ENCODE measurements around the gene KLHL29.

Gene KLHL29

DNA sequence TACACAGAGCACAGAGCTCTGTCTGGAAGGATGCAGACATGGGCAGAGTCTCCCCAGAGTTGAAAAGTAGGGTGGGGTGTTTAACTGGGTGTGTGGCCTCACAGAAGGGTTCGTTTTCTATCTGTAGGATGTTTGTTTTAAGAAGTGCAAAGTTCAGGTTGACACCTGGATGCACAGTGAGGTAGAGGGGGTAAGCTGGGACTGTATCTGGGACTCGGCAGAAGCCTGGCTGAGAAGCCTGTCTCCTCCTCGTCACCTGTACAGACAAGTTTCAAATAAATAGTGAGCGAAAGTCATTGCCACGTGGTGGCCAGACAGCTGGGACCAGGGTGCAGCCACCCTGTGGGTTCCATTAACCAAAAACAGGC, 145.9 kb downstream of the KLHL29 start:
- DNase-seq (ENCODE audit: low spot score) = no peak
- Histone ChIP-seq H3K4me3 (no peak overlapping the region), H3K27ac (no peak overlapping the region)
- TF ChIP-seq, protein P1, sequence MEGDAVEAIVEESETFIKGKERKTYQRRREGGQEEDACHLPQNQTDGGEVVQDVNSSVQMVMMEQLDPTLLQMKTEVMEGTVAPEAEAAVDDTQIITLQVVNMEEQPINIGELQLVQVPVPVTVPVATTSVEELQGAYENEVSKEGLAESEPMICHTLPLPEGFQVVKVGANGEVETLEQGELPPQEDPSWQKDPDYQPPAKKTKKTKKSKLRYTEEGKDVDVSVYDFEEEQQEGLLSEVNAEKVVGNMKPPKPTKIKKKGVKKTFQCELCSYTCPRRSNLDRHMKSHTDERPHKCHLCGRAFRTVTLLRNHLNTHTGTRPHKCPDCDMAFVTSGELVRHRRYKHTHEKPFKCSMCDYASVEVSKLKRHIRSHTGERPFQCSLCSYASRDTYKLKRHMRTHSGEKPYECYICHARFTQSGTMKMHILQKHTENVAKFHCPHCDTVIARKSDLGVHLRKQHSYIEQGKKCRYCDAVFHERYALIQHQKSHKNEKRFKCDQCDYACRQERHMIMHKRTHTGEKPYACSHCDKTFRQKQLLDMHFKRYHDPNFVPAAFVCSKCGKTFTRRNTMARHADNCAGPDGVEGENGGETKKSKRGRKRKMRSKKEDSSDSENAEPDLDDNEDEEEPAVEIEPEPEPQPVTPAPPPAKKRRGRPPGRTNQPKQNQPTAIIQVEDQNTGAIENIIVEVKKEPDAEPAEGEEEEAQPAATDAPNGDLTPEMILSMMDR (IDR thresholded peaks at IDR 0.05) = no peak

DNA sequence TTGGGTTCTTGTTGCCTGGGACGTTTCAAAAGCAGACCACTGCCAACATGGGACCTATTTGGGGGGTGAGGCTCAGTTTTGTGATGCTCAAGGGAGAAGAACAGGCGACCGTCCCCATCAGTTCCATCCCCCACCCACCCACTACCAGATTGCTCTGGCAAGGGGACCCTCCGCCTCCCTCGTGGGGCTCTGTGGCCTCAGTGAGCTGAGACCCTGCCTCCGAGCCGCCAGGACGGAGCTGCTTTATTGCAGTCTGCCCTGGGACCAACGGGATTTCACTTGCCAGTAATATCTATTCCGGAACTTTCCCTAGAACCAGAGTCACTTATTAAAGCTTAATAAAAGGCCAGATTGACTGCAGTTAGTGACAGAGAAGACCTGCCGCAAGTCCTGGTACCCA, 146.3 kb downstream of the KLHL29 start:
- TF ChIP-seq, protein P1 (IDR thresholded peaks at IDR 0.05) = no peak
- Histone ChIP-seq H3K27ac (no peak overlapping the region), H3K4me3 (no peak overlapping the region)
- no peak for DNase-seq (ENCODE audit: low spot score)

DNA sequence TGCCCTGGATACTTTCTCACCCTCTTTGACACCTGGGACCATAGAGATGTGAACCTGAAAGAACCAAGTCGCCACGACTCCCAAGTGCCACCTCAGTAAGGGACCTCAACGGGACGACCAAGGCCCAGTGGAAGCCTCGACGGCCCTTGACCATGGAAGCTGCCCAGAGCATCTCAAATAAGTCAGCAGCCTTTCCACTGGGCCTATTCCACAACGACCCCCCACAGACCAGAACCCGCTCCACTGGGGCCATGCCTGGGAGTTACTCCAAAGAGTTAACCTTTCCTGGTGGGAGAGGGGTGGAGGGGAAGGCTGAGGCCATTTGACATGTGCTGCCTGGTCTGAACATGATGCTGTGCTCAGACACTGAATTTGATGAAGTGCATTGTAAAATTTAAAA, 146.9 kb downstream of the KLHL29 start:
- TF ChIP-seq, protein P1 (IDR thresholded peaks at IDR 0.05) = no peak
- H3K27ac ChIP-seq = no peak overlapping the region
- no peak for DNase-seq (ENCODE audit: low spot score)
- H3K4me3 ChIP-seq = no peak overlapping the region

DNA sequence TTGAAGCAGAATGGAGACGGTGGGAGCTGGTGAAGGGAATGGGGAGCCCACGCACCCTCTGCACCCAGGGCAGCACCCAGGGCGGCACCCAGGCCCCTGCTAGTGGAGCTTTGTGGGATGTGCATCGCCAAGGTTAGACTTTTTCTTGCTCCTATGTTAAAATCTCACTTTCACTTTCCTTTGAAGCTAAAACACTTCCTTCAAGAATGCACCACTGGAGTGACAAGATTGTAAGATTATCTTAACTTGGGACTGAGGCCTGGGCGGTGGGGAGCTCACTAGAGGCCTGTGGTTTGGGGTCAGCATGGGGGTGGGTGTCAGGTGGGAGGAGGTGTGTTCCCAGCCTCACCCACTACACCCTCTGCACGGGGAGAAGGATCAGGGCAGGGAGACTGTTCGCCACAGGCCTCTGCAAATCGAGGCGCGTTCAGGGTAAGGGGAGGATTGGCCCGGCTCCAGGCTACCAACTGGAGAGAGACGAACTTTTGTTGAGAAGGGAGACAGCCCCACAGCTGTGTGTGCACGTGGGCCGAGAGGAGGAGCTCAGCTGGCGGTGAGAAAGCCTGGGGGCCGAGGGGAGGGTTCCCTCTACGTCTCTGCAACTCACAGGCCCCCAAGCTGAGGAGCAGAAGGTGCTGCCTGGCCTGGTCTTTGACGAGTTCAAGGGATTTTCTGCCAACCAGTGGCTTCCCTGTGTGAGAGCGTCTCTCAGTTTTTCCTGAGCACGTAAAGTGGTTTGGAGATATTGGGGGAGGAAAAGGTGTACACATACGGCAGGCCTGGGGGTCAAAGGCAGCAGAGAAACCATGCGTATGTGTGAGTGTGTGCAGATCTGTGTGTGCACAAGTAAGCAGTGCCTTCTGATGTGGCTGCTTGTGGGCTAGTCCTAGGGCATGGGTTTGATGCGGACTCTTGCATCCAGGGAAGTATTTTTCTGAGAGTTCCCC, 147.7 kb downstream of the KLHL29 start:
- Histone ChIP-seq H3K4me3 (no peak overlapping the region), H3K27ac (no peak overlapping the region)
- DNase-seq (ENCODE audit: low spot score) = no peak
- TF ChIP-seq, protein P1 (IDR thresholded peaks at IDR 0.05) = no peak

DNA sequence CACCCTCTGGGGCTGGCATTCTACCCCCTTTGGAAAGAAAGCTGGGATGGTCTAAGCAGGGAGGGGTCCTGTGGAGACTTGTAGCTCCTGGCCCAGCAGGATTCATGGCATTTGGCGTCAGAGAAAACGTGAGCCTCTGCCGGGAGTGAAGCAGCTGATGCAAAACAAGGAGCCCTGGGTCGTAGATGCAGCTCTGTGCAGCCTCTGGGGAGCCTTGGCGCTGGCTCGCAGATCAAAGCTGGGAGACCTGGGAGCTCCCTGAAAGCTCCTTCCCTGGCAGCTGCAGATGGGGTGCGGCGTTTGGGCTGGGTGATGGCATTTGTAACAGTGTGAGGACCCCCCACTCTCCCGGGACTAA, 148.3 kb downstream of the KLHL29 start:
- Histone ChIP-seq H3K4me3 (no peak overlapping the region), H3K27ac (no peak overlapping the region)
- DNase-seq (ENCODE audit: low spot score) = no peak
- TF ChIP-seq, protein P1 (IDR thresholded peaks at IDR 0.05) = no peak

DNA sequence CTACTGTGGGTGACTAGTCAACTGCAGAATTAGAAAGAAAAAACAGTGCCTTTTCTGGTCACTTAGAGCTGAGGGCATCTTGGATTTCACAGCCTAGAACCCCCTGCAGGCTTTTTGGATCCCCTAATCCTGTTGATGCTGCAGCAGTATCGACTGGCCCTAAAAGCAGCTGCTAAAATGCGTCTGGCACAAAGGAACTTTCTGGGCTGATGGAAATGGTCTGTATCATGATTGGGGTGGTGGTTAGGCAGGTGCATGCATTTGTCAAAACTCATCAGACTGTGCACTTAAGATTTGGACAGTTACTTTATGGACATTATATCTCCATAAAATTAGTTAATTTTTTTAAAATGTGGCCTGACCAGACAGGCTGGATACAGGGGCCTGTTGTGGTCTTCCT, 149.8 kb downstream of the KLHL29 start:
- TF ChIP-seq, protein P1 (IDR thresholded peaks at IDR 0.05) = no peak
- H3K4me3 ChIP-seq = no peak overlapping the region
- no peak overlapping the region for H3K27ac ChIP-seq

DNA sequence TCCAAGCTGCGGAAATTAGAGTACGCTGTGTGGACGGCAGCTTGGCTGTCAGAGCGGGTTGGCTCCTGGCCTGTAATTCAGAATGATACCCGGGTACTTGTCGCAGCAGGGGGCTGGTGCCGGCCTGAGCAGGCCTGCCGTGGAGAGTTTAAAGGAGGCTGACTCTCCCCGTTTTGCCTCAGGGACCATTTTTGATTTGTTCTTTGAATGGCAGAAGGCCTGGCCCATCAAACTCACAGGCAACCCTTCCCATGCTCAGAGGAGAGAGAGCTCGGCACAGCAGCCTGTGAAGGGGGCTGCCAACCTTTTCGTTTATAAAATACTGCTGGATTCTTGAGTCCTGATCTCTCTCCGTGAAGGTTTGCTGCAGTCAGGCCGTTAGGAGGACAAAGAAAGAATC, 151.3 kb downstream of the KLHL29 start:
- no peak for DNase-seq (ENCODE audit: low spot score)
- Histone ChIP-seq H3K27ac (no peak overlapping the region), H3K4me3 (no peak overlapping the region)
- TF ChIP-seq, protein P1 (IDR thresholded peaks at IDR 0.05) = no peak

More for the DNA sequence above, 149.8 kb downstream of the KLHL29 start:
- DNase-seq (ENCODE audit: low spot score) = no peak
